ENCODE measurements around the gene HNF1B.

Gene HNF1B

GRCh38 chr17:37781451-37781850 is 36.6 kb upstream of the HNF1B start:
- H3K4me1 ChIP-seq (ENCODE audit: control insufficient read depth, insufficient read depth, low read length), result no peaks in the 10 kb centered on the region
- H3K9me3 ChIP-seq (ENCODE audit: control insufficient read depth, low read length), result no peaks in the 10 kb centered on the region
- 96 to 100% methylated on average over 1 of the region's 2 CpGs for WGBS, 2 experiments
- H3K27me3 ChIP-seq (ENCODE audit: control insufficient read depth, insufficient read depth, low read length, poor library complexity, severe bottlenecking), result no peaks in the 10 kb centered on the region
- H3K27ac ChIP-seq (ENCODE audit: insufficient read depth, low read depth, low read length, poor library complexity, severe bottlenecking), result no peak overlapping the region
- no peaks in the 10 kb centered on the region for H3K36me3 ChIP-seq (ENCODE audit: control insufficient read depth, insufficient read depth, low read length)
- no peak overlapping the region for H3K4me3 ChIP-seq (ENCODE audit: insufficient read depth, low read depth, low read length)

- Histone ChIP-seq H3K27ac (ENCODE audit: insufficient read depth, low read depth, low read length, poor library complexity, severe bottlenecking) (no peak overlapping the region), H3K9me3 (ENCODE audit: control insufficient read depth, low read length) (no peaks in the 10 kb centered on the region), H3K4me1 (ENCODE audit: control insufficient read depth, insufficient read depth, low read length) (no peaks in the 10 kb centered on the region), H3K36me3 (ENCODE audit: control insufficient read depth, insufficient read depth, low read length) (no peaks in the 10 kb centered on the region), H3K27me3 (ENCODE audit: control insufficient read depth, insufficient read depth, low read length, poor library complexity, severe bottlenecking) (no peaks in the 10 kb centered on the region), H3K4me3 (ENCODE audit: insufficient read depth, low read depth, low read length) (no peak overlapping the region)
- 92 to 100% methylated on average over 1 to 4 of the region's 4 CpGs for WGBS, 2 experiments
These were observed 34.7 kb upstream of the HNF1B start for GRCh38 chr17:37779554-37779953.

- no peaks in the 10 kb centered on the region for H3K4me1 ChIP-seq (ENCODE audit: control insufficient read depth, insufficient read depth, low read length)
- H3K9me3 ChIP-seq (ENCODE audit: control insufficient read depth, low read length), result no peaks in the 10 kb centered on the region
- no peaks in the 10 kb centered on the region for H3K36me3 ChIP-seq (ENCODE audit: control insufficient read depth, insufficient read depth, low read length)
- no peak overlapping the region for H3K27ac ChIP-seq (ENCODE audit: insufficient read depth, low read depth, low read length, poor library complexity, severe bottlenecking)
- H3K4me3 ChIP-seq (ENCODE audit: insufficient read depth, low read depth, low read length), result no peak overlapping the region
- 76 to 81% methylated on average over 5 of the region's 5 CpGs for WGBS, 2 experiments
- H3K27me3 ChIP-seq (ENCODE audit: control insufficient read depth, insufficient read depth, low read length, poor library complexity, severe bottlenecking), result no peaks in the 10 kb centered on the region
These were observed 29.6 kb upstream of the HNF1B start for GRCh38 chr17:37774504-37774903.

GRCh38 chr17:37772982-37773381 is 28.1 kb upstream of the HNF1B start:
- Histone ChIP-seq H3K4me3 (ENCODE audit: insufficient read depth, low read depth, low read length) (no peak overlapping the region), H3K4me1 (ENCODE audit: control insufficient read depth, insufficient read depth, low read length) (no peaks in the 10 kb centered on the region), H3K9me3 (ENCODE audit: control insufficient read depth, low read length) (no peaks in the 10 kb centered on the region), H3K36me3 (ENCODE audit: control insufficient read depth, insufficient read depth, low read length) (no peaks in the 10 kb centered on the region), H3K27ac (ENCODE audit: insufficient read depth, low read depth, low read length, poor library complexity, severe bottlenecking) (no peak overlapping the region), H3K27me3 (ENCODE audit: control insufficient read depth, insufficient read depth, low read length, poor library complexity, severe bottlenecking) (no peaks in the 10 kb centered on the region)
- WGBS, 2 experiments, result 87 to 89% methylated on average over 2 of the region's 2 CpGs

- no peaks in the 10 kb centered on the region for H3K27me3 ChIP-seq (ENCODE audit: control insufficient read depth, insufficient read depth, low read length, poor library complexity, severe bottlenecking)
- WGBS, 2 experiments, result 50 to 52% methylated on average over 17 of the region's 17 CpGs
- no peaks in the 10 kb centered on the region for H3K9me3 ChIP-seq (ENCODE audit: control insufficient read depth, low read length)
- H3K27ac ChIP-seq (ENCODE audit: insufficient read depth, low read depth, low read length, poor library complexity, severe bottlenecking), result no peak overlapping the region
- H3K36me3 ChIP-seq (ENCODE audit: control insufficient read depth, insufficient read depth, low read length), result no peaks in the 10 kb centered on the region
- H3K4me3 ChIP-seq (ENCODE audit: insufficient read depth, low read depth, low read length), result no peak overlapping the region
- H3K4me1 ChIP-seq (ENCODE audit: control insufficient read depth, insufficient read depth, low read length), result no peaks in the 10 kb centered on the region
These were observed 26.0 kb upstream of the HNF1B start for GRCh38 chr17:37770631-37771518.

GRCh38 chr17:37769050-37769449 is 24.2 kb upstream of the HNF1B start:
- Histone ChIP-seq H3K27me3 (ENCODE audit: control insufficient read depth, insufficient read depth, low read length, poor library complexity, severe bottlenecking) (no peaks in the 10 kb centered on the region), H3K4me1 (ENCODE audit: control insufficient read depth, insufficient read depth, low read length) (no peaks in the 10 kb centered on the region), H3K36me3 (ENCODE audit: control insufficient read depth, insufficient read depth, low read length) (no peaks in the 10 kb centered on the region), H3K9me3 (ENCODE audit: control insufficient read depth, low read length) (no peaks in the 10 kb centered on the region), H3K4me3 (ENCODE audit: insufficient read depth, low read depth, low read length) (no peak overlapping the region), H3K27ac (ENCODE audit: insufficient read depth, low read depth, low read length, poor library complexity, severe bottlenecking) (no peak overlapping the region)
- WGBS, 2 experiments, result 86 to 95% methylated on average over 6 of the region's 6 CpGs

GRCh38 chr17:37768438-37768837 is 23.6 kb upstream of the HNF1B start:
- no peaks in the 10 kb centered on the region for H3K4me1 ChIP-seq (ENCODE audit: control insufficient read depth, insufficient read depth, low read length)
- no peak overlapping the region for H3K4me3 ChIP-seq (ENCODE audit: insufficient read depth, low read depth, low read length)
- no peaks in the 10 kb centered on the region for H3K27me3 ChIP-seq (ENCODE audit: control insufficient read depth, insufficient read depth, low read length, poor library complexity, severe bottlenecking)
- 95 to 98% methylated on average over 2 of the region's 2 CpGs for WGBS, 2 experiments
- H3K27ac ChIP-seq (ENCODE audit: insufficient read depth, low read depth, low read length, poor library complexity, severe bottlenecking), result no peak overlapping the region
- no peaks in the 10 kb centered on the region for H3K36me3 ChIP-seq (ENCODE audit: control insufficient read depth, insufficient read depth, low read length)
- H3K9me3 ChIP-seq (ENCODE audit: control insufficient read depth, low read length), result no peaks in the 10 kb centered on the region

- H3K27ac ChIP-seq (ENCODE audit: insufficient read depth, low read depth, low read length, poor library complexity, severe bottlenecking), result no peak overlapping the region
- no peaks in the 10 kb centered on the region for H3K9me3 ChIP-seq (ENCODE audit: control insufficient read depth, low read length)
- no peak overlapping the region for H3K4me3 ChIP-seq (ENCODE audit: insufficient read depth, low read depth, low read length)
- no peaks in the 10 kb centered on the region for H3K36me3 ChIP-seq (ENCODE audit: control insufficient read depth, insufficient read depth, low read length)
- H3K27me3 ChIP-seq (ENCODE audit: control insufficient read depth, insufficient read depth, low read length, poor library complexity, severe bottlenecking), result no peaks in the 10 kb centered on the region
- H3K4me1 ChIP-seq (ENCODE audit: control insufficient read depth, insufficient read depth, low read length), result no peaks in the 10 kb centered on the region
- WGBS, 2 experiments, result 88 to 91% methylated on average over 6 of the region's 6 CpGs
These were observed 22.1 kb upstream of the HNF1B start for GRCh38 chr17:37766971-37767370.

- Histone ChIP-seq H3K27me3 (ENCODE audit: control insufficient read depth, insufficient read depth, low read length, poor library complexity, severe bottlenecking) (peaks cover 3% of the 10 kb centered on the region), H3K4me1 (ENCODE audit: control insufficient read depth, insufficient read depth, low read length) (no peaks in the 10 kb centered on the region), H3K4me3 (ENCODE audit: insufficient read depth, low read depth, low read length) (no peak overlapping the region), H3K36me3 (ENCODE audit: control insufficient read depth, insufficient read depth, low read length) (no peaks in the 10 kb centered on the region), H3K9me3 (ENCODE audit: control insufficient read depth, low read length) (no peaks in the 10 kb centered on the region), H3K27ac (ENCODE audit: insufficient read depth, low read depth, low read length, poor library complexity, severe bottlenecking) (no peak overlapping the region)
- WGBS, 2 experiments, result 82 to 95% methylated on average over 3 of the region's 3 CpGs
These were observed 19.5 kb upstream of the HNF1B start for GRCh38 chr17:37764383-37764782.

GRCh38 chr17:37762666-37763065 is 17.8 kb upstream of the HNF1B start:
- no peaks in the 10 kb centered on the region for H3K9me3 ChIP-seq (ENCODE audit: control insufficient read depth, low read length)
- H3K4me1 ChIP-seq (ENCODE audit: control insufficient read depth, insufficient read depth, low read length), result no peaks in the 10 kb centered on the region
- no peak overlapping the region for H3K27ac ChIP-seq (ENCODE audit: insufficient read depth, low read depth, low read length, poor library complexity, severe bottlenecking)
- H3K27me3 ChIP-seq (ENCODE audit: control insufficient read depth, insufficient read depth, low read length, poor library complexity, severe bottlenecking), result peaks cover 3% of the 10 kb centered on the region
- H3K36me3 ChIP-seq (ENCODE audit: control insufficient read depth, insufficient read depth, low read length), result no peaks in the 10 kb centered on the region
- no peak overlapping the region for H3K4me3 ChIP-seq (ENCODE audit: insufficient read depth, low read depth, low read length)
- 78 to 79% methylated on average over 7 of the region's 7 CpGs for WGBS, 2 experiments

Measured in ectodermal cell (in vitro differentiated cells).